Measurements from ENCODE around the gene CDC14C.
"Not testable (repeated sequence)": the region's sequence is repeated elsewhere in the genome, so short reads cannot be mapped to it uniquely, and the experiment has no call there.

CDC14C gene

GRCh38 chr7:48901966-48902365 lies 22.4 kb upstream of the CDC14C start:
- H3K9ac ChIP-seq (ENCODE audit: low read length) = no peak overlapping the region
- no peaks in the 10 kb centered on the region for H3F3A ChIP-seq (ENCODE audit: insufficient read depth)
- no peaks in the 10 kb centered on the region for H3K27me3 ChIP-seq (ENCODE audit: low read length)
- no peak overlapping the region for H3K4me3 ChIP-seq (ENCODE audit: insufficient read depth, low read length, poor library complexity, severe bottlenecking)
- H3K36me3 ChIP-seq (ENCODE audit: low read length) = no peaks in the 10 kb centered on the region
- no peak for TF ChIP-seq CTCF (IDR thresholded peaks at IDR 0.05; ENCODE audit: insufficient read depth, low read length, poor library complexity, severe bottlenecking)
- TF ChIP-seq EZH2phosphoT487 (conservative IDR thresholded peaks at IDR 0.05; ENCODE audit: low read length) = no peak
- H3K4me2 ChIP-seq (ENCODE audit: low read depth, low read length, poor library complexity, severe bottlenecking) = no peak overlapping the region
- no peak overlapping the region for H3K27ac ChIP-seq (ENCODE audit: low read depth, low read length)
- no peaks in the 10 kb centered on the region for H4K20me1 ChIP-seq (ENCODE audit: low read depth, low read length)
- H2AFZ ChIP-seq (ENCODE audit: low read depth, low read length, severe bottlenecking) = no peak overlapping the region
- H3K79me2 ChIP-seq (ENCODE audit: insufficient read depth, low read length) = no peaks in the 10 kb centered on the region
- no peaks in the 10 kb centered on the region for H3K9me2 ChIP-seq (replicated peaks; ENCODE audit: insufficient read depth, low read length)
- no peaks in the 10 kb centered on the region for H3K9me3 ChIP-seq (ENCODE audit: insufficient read depth, low read length)

DNA sequence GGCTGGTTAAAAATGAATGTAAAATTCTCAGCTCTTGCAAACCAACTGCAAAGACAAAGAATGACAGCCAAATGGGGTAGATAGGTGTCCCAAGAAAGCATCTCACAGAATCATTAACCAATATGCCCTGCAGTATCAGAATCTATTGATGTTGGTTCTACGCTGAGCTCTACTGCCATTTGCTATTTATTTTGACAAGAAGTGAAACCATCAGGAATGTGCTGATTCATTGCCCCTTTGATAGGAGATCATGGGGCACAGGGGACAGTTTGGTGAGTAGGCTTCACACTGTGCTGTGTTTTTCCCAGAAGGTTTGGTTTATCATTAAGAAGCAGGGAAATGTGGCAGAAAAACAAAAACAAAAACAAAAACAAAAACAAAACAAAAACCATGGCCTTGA lies 19.4 kb upstream of the CDC14C start:
- H3K4me2 ChIP-seq (ENCODE audit: low read depth, low read length, poor library complexity, severe bottlenecking) = no peak overlapping the region
- no peak overlapping the region for H3K27ac ChIP-seq (ENCODE audit: low read depth, low read length)
- no peak overlapping the region for H2AFZ ChIP-seq (ENCODE audit: low read depth, low read length, severe bottlenecking)
- TF ChIP-seq EZH2phosphoT487 (conservative IDR thresholded peaks at IDR 0.05; ENCODE audit: low read length) = no peak
- no peaks in the 10 kb centered on the region for H3K36me3 ChIP-seq (ENCODE audit: low read length)
- no peaks in the 10 kb centered on the region for H3K9me2 ChIP-seq (replicated peaks; ENCODE audit: insufficient read depth, low read length)
- H3K9me3 ChIP-seq (ENCODE audit: insufficient read depth, low read length) = no peaks in the 10 kb centered on the region
- H4K20me1 ChIP-seq (ENCODE audit: low read depth, low read length) = no peaks in the 10 kb centered on the region
- no peaks in the 10 kb centered on the region for H3K79me2 ChIP-seq (ENCODE audit: insufficient read depth, low read length)
- no peak overlapping the region for H3K9ac ChIP-seq (ENCODE audit: low read length)
- no peaks in the 10 kb centered on the region for H3F3A ChIP-seq (ENCODE audit: insufficient read depth)
- H3K27me3 ChIP-seq (ENCODE audit: low read length) = no peaks in the 10 kb centered on the region
- no peak overlapping the region for H3K4me3 ChIP-seq (ENCODE audit: insufficient read depth, low read length, poor library complexity, severe bottlenecking)

- not testable (repeated sequence) for H3K9ac ChIP-seq (ENCODE audit: low read length); H2AFZ ChIP-seq (ENCODE audit: low read depth, low read length, severe bottlenecking); H3K27me3 ChIP-seq (ENCODE audit: low read length); H3K27ac ChIP-seq (ENCODE audit: low read depth, low read length); H3K79me2 ChIP-seq (ENCODE audit: insufficient read depth, low read length); H3K4me2 ChIP-seq (ENCODE audit: low read depth, low read length, poor library complexity, severe bottlenecking); H3F3A ChIP-seq (ENCODE audit: insufficient read depth); H3K36me3 ChIP-seq (ENCODE audit: low read length); H3K4me3 ChIP-seq (ENCODE audit: insufficient read depth, low read length, poor library complexity, severe bottlenecking); H4K20me1 ChIP-seq (ENCODE audit: low read depth, low read length); H3K9me3 ChIP-seq (ENCODE audit: insufficient read depth, low read length); H3K9me2 ChIP-seq (replicated peaks; ENCODE audit: insufficient read depth, low read length)
These were observed 18.7 kb upstream of the CDC14C start for GRCh38 chr7:48905686-48906085.

DNA sequence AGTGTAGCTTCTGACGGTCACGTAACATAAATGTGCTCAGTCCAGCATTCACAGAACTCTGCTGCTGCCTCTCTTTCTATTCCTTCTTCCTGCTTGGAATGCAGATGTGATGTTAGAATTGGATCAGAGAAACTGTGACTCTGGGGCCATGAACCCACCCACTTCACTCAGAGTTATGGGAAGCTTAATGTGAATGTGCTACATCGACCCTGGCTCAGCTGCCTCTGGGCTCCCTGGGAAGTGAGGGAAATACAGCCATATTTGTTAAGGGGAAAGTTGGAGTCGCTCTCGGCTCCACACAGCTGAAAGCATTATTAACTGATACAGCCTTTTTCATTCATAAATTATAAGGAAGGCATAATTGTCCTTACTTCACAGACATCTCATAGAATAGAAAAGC lies 14.5 kb upstream of the CDC14C start:
- H3K4me2 ChIP-seq (ENCODE audit: low read depth, low read length, poor library complexity, severe bottlenecking); H3K4me3 ChIP-seq (ENCODE audit: insufficient read depth, low read length, poor library complexity, severe bottlenecking); H3K9ac ChIP-seq (ENCODE audit: low read length); H3K27me3 ChIP-seq (ENCODE audit: low read length); H2AFZ ChIP-seq (ENCODE audit: low read depth, low read length, severe bottlenecking); H3K79me2 ChIP-seq (ENCODE audit: insufficient read depth, low read length); H3F3A ChIP-seq (ENCODE audit: insufficient read depth); H4K20me1 ChIP-seq (ENCODE audit: low read depth, low read length); H3K9me2 ChIP-seq (replicated peaks; ENCODE audit: insufficient read depth, low read length); H3K27ac ChIP-seq (ENCODE audit: low read depth, low read length); H3K36me3 ChIP-seq (ENCODE audit: low read length); H3K9me3 ChIP-seq (ENCODE audit: insufficient read depth, low read length): not testable (repeated sequence)

DNA sequence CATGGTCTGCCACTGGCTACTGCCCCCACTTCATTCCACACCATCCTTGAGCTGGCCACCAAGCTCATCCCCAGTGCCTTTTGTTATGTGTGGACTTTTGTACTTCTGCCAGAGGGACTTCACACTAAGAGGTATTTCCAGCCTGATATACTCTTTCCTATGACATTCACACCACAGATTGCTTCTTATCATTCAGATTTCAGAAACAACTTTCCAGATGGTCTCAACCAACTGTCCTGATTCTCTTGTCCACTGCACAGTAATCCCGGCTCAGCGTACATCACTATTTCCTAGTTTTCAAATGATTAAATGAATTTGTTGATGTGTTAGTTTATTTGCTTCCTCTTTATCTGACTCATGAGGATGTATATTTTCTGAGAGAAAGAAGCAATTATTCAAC lies 7.1 kb downstream of the CDC14C start:
- no peaks in the 10 kb centered on the region for H3K79me2 ChIP-seq (ENCODE audit: insufficient read depth, low read length)
- no peaks in the 10 kb centered on the region for H3K27me3 ChIP-seq (ENCODE audit: low read length)
- no peaks in the 10 kb centered on the region for H3K36me3 ChIP-seq (ENCODE audit: low read length)
- no peak overlapping the region for H2AFZ ChIP-seq (ENCODE audit: low read depth, low read length, severe bottlenecking)
- no peaks in the 10 kb centered on the region for H3K9me2 ChIP-seq (replicated peaks; ENCODE audit: insufficient read depth, low read length)
- no peak overlapping the region for H3K27ac ChIP-seq (ENCODE audit: low read depth, low read length)
- no peaks in the 10 kb centered on the region for H3F3A ChIP-seq (ENCODE audit: insufficient read depth)
- H3K9me3 ChIP-seq (ENCODE audit: insufficient read depth, low read length) = no peaks in the 10 kb centered on the region
- no peak overlapping the region for H3K4me2 ChIP-seq (ENCODE audit: low read depth, low read length, poor library complexity, severe bottlenecking)
- H3K9ac ChIP-seq (ENCODE audit: low read length) = no peak overlapping the region
- TF ChIP-seq CTCF (IDR thresholded peaks at IDR 0.05; ENCODE audit: insufficient read depth, low read length, poor library complexity, severe bottlenecking) = no peak
- TF ChIP-seq EZH2phosphoT487 (conservative IDR thresholded peaks at IDR 0.05; ENCODE audit: low read length) = no peak
- no peaks in the 10 kb centered on the region for H4K20me1 ChIP-seq (ENCODE audit: low read depth, low read length)
- no peak overlapping the region for H3K4me3 ChIP-seq (ENCODE audit: insufficient read depth, low read length, poor library complexity, severe bottlenecking)

Data from SU-DHL-6 (cell line).